CD14-positive monocyte (primary cell): ENCODE results near the gene HLA-DOB. TPM values are rescaled to one million over a fixed set of nuclear protein-coding genes. Genes with fewer than 3 reads are reported as not detected.

Experiments
- DNase-seq, 3 donors: peaks; one replicate each; pipeline ENCODE4 v3.0.0-alpha.2; 2011 to 2022
- H2AFZ ChIP-seq: 2 replicates; pipeline ENCODE4 v1.6.0; 2012; ENCODE audit warnings: mild to moderate bottlenecking, low read depth, low read length, inconsistent platforms; ENCODE audit not compliant: insufficient read depth, poor library complexity, severe bottlenecking
- H3K27ac ChIP-seq, 2 donors: 1 replicate in 1 of 2; 2 replicates in 1 of 2; pipeline ENCODE4 v1.5.1; 2012 to 2013; ENCODE audit warnings: low read length in 2 of 2, control low read depth in 1 of 2, inconsistent platforms in 1 of 2, low read depth in 1 of 2, mild to moderate bottlenecking in 1 of 2
- H3K27me3 ChIP-seq, 2 donors: one replicate each; pipeline versions ENCODE4 v1.6.0 to v1.6.1; 2011 to 2013; ENCODE audit warnings: low read length in 2 of 2; ENCODE audit not compliant: control insufficient read depth in 2 of 2, insufficient read depth in 2 of 2
- H3K36me3 ChIP-seq, 2 donors: replicated peaks in 1 of 2; 1 replicate in 1 of 2; 2 replicates in 1 of 2; pipeline versions ENCODE4 v1.5.1 to v1.6.1; 2012 to 2013; ENCODE audit warnings: low read length in 2 of 2, control low read depth in 1 of 2, inconsistent platforms in 1 of 2, mild to moderate bottlenecking in 1 of 2; ENCODE audit not compliant: insufficient read depth in 2 of 2, control insufficient read depth in 1 of 2
- H3K4me1 ChIP-seq, 2 donors: 1 replicate in 1 of 2; 2 replicates in 1 of 2; pipeline versions ENCODE4 v1.5.1 to v1.6.1; 2012 to 2013; ENCODE audit warnings: low read length in 2 of 2, control low read depth in 1 of 2, inconsistent platforms in 1 of 2, mild to moderate bottlenecking in 1 of 2, moderate library complexity in 1 of 2; ENCODE audit not compliant: insufficient read depth in 2 of 2, control insufficient read depth in 1 of 2
- H3K4me2 ChIP-seq: replicated peaks from 2 replicates; pipeline ENCODE3; 2012; ENCODE audit warnings: low read length, moderate library complexity, mild to moderate bottlenecking; ENCODE audit not compliant: poor library complexity, severe bottlenecking; ENCODE audit errors: extremely low read depth
- H3K4me3 ChIP-seq, 3 experiments: fragments of 200-600 bp in 1 of 3; sonication (generic) in 1 of 3; replicated peaks in 1 of 3; 1 replicate in 2 of 3; 2 replicates in 1 of 3; pipeline ENCODE4 v1.5.1; 2011 to 2013; ENCODE audit warnings: low read length in 3 of 3, mild to moderate bottlenecking in 3 of 3, control low read depth in 2 of 3, low read depth in 2 of 3, inconsistent platforms in 1 of 3, moderate library complexity in 1 of 3
- H3K79me2 ChIP-seq: 2 replicates; pipeline ENCODE4 v1.6.0; 2012; ENCODE audit warnings: mild to moderate bottlenecking, control low read depth, inconsistent platforms, low read length, moderate library complexity; ENCODE audit not compliant: insufficient read depth
- H3K9ac ChIP-seq: 2 replicates; pipeline ENCODE4 v1.6.0; 2017; ENCODE audit warnings: low read length, mild to moderate bottlenecking; ENCODE audit not compliant: insufficient read depth, poor library complexity, severe bottlenecking
- H3K9me3 ChIP-seq, 2 donors: replicated peaks in 1 of 2; 1 replicate in 1 of 2; 2 replicates in 1 of 2; pipeline versions ENCODE4 v1.5.1 to v1.6.1; 2012 to 2013; ENCODE audit warnings: low read length in 2 of 2, control low read depth in 1 of 2; ENCODE audit not compliant: control insufficient read depth in 1 of 2, insufficient read depth in 1 of 2
- H4K20me1 ChIP-seq: 2 replicates; pipeline ENCODE4 v1.6.0; 2012; ENCODE audit warnings: mild to moderate bottlenecking, low read length, control low read depth, moderate library complexity; ENCODE audit not compliant: insufficient read depth
- H3K27ac Mint-ChIP-seq, 7 donors: one replicate each; pipeline ENCODE4 v1.8.0; 2020; ENCODE audit warnings: mild to moderate bottlenecking in 7 of 7, mixed read lengths in 7 of 7, moderate library complexity in 6 of 7, inconsistent platforms in 2 of 7
- H3K27me3 Mint-ChIP-seq, 3 donors: one replicate each; pipeline ENCODE4 v1.8.0; 2021 to 2022; ENCODE audit warnings: low read depth in 3 of 3, mild to moderate bottlenecking in 3 of 3, mixed read lengths in 3 of 3, moderate library complexity in 3 of 3, inconsistent platforms in 1 of 3
- H3K36me3 Mint-ChIP-seq, 2 donors: one replicate each; pipeline ENCODE4 v1.8.0; 2020; ENCODE audit warnings: mixed read lengths in 2 of 2, inconsistent platforms in 1 of 2, mild to moderate bottlenecking in 1 of 2
- H3K4me1 Mint-ChIP-seq: one replicate; pipeline ENCODE4 v1.8.0; 2020; ENCODE audit warnings: mild to moderate bottlenecking, mixed read lengths
- H3K4me3 Mint-ChIP-seq, 2 donors: one replicate each; pipeline ENCODE4 v1.8.0; 2020; ENCODE audit warnings: mild to moderate bottlenecking in 2 of 2, mixed read lengths in 2 of 2, moderate library complexity in 1 of 2
- H3K9me3 Mint-ChIP-seq, 7 donors: one replicate each; pipeline ENCODE4 v1.8.0; 2020 to 2022; ENCODE audit warnings: mixed read lengths in 7 of 7, mild to moderate bottlenecking in 6 of 7, moderate library complexity in 6 of 7, inconsistent platforms in 2 of 7
- WGBS: methylation state at CpG from one replicate; pipeline ENCODE4 v1.1.5; 2013; ENCODE audit warnings: missing lambda C conversion rate; ENCODE audit not compliant: insufficient coverage; 5-methylcytosine and 5-hydroxymethylcytosine counted together
- intact Hi-C, 2 donors: fragments of 100-400 bp; cut with micrococcal nuclease; formaldehyde crosslinking; loops; one replicate each; pipeline versions ENCODE4 v1.15.0 to v1.15.1; 2023
- polyA plus RNA-seq, 3 donors: library from polyadenylated mRNA; depleted of rRNA in 1 of 3; unstranded in 2 of 3; stranded (reverse) in 1 of 3; fragments of 300-500 nt in 2 of 3; fragments of >200 nt in 1 of 3; fragmentation: Illumina TruSeq in 2 of 3; gene quantifications; 1 replicate in 2 of 3; 2 replicates in 1 of 3; pipeline ENCODE4 v1.2.3, GENCODE V29; 2012 to 2021
- TF ChIP-seq, protein P1 (sequence below): fragments of 200-600 bp; IDR thresholded peaks from one replicate; pipeline ENCODE4 v1.8.0; 2022; ENCODE audit warnings: antibody characterized with exemption, mild to moderate bottlenecking

Gene HLA-DOB
- polyA plus RNA-seq, 3 donors, result 0.25 to 6.2 (median 0.64) TPM

DNA sequence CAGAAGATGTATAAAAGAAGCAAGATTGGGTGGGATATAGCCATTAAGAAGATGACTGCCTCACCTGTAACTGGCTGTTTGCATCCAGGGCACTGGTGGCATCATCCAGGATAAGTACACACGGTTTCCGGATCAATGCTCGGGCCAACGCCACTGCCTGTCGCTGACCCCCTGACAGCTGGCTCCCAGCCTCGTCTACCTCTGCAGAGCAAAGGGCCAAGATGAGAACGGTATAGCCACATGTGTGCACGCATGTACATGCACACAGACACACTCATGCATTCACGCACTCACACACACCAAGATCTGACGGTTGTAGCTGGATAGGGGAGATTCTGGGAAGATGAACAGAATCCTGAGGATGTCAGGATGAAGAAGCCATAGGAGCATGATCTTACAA is 30.2 kb upstream of the HLA-DOB start:
- DNase-seq, result no peak
- H3K79me2 ChIP-seq, result peaks cover 99% of the 10 kb centered on the region
- H3K4me3 ChIP-seq, result no peak overlapping the region
- H3K27ac ChIP-seq, result peak overlapping the region in 1 of 2 donors; percentile 7
- H3K36me3 Mint-ChIP-seq, result peaks cover 71 to 82% of the 10 kb centered on the region in 2 donors
- no peak overlapping the region for H3K9ac ChIP-seq
- peak overlapping the region in 3 of 7 donors; percentile 10 to 70 (median 16) for H3K27ac Mint-ChIP-seq
- intact Hi-C loops, result no loop called here
- peaks cover 58 to 75% of the 10 kb centered on the region in 2 donors for H3K4me1 ChIP-seq
- TF ChIP-seq, protein P1, sequence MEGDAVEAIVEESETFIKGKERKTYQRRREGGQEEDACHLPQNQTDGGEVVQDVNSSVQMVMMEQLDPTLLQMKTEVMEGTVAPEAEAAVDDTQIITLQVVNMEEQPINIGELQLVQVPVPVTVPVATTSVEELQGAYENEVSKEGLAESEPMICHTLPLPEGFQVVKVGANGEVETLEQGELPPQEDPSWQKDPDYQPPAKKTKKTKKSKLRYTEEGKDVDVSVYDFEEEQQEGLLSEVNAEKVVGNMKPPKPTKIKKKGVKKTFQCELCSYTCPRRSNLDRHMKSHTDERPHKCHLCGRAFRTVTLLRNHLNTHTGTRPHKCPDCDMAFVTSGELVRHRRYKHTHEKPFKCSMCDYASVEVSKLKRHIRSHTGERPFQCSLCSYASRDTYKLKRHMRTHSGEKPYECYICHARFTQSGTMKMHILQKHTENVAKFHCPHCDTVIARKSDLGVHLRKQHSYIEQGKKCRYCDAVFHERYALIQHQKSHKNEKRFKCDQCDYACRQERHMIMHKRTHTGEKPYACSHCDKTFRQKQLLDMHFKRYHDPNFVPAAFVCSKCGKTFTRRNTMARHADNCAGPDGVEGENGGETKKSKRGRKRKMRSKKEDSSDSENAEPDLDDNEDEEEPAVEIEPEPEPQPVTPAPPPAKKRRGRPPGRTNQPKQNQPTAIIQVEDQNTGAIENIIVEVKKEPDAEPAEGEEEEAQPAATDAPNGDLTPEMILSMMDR, result no peak
- 100% methylated on average over 5 of the region's 10 CpGs for WGBS
- peaks cover 80% of the 10 kb centered on the region for H3K4me1 Mint-ChIP-seq
- peaks cover 0 to 8% (median 0%) of the 10 kb centered on the region in 3 donors for H3K27me3 Mint-ChIP-seq
- peaks cover 0 to 10% (median 3%) of the 10 kb centered on the region in 7 donors for H3K9me3 Mint-ChIP-seq
- H3K27me3 ChIP-seq, result no peaks in the 10 kb centered on the region
- H2AFZ ChIP-seq, result no peak overlapping the region
- H3K9me3 ChIP-seq, result no peaks in the 10 kb centered on the region
- H3K36me3 ChIP-seq, result peaks cover 57 to 70% of the 10 kb centered on the region in 2 donors
- H3K4me2 ChIP-seq, result no peak overlapping the region
- H4K20me1 ChIP-seq, result peaks cover 66% of the 10 kb centered on the region
- no peak overlapping the region for H3K4me3 Mint-ChIP-seq

DNA sequence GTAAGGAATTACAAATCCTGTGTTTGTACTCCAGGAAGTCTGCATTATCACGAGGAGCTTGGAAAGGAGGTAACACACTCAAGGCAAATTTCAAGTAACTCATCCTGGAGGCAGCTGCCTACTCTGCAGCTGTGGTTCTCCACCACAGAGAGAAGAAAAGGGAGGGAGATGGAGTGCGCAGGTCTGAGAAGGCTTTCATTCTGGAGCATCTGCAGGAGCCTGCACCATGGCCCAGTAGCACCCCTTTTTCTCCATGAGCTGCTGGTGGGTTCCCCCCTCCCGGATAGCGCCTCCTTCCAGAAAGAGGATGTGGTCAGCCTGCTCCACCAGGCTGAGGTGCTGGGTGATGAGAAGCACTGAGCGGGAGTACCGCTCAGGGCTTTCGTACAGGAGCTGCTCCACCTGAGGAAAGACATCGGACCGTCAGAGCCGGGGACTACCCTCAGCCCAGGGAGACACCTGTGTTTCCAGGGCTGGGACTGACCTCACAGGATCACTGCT is 28.6 kb upstream of the HLA-DOB start:
- Histone ChIP-seq H3K9me3 (no peaks in the 10 kb centered on the region), H3K27me3 (no peaks in the 10 kb centered on the region), H3K9ac (peak overlapping the region; percentile 95), H3K79me2 (peaks cover 91% of the 10 kb centered on the region), H2AFZ (peak overlapping the region; percentile 87), H3K36me3 (peaks cover 59 to 70% of the 10 kb centered on the region in 2 donors), H4K20me1 (peaks cover 51% of the 10 kb centered on the region), H3K4me2 (peak overlapping the region; percentile 97), H3K4me1 (peaks cover 46 to 75% of the 10 kb centered on the region in 2 donors), H3K27ac (peak overlapping the region; percentile 89 to 94), H3K4me3 (peak overlapping the region; percentile 65 to 87 (median 83))
- Mint-ChIP-seq H3K27ac (peak overlapping the region; percentile 99 to 100 (median 100)), H3K36me3 (peaks cover 73 to 82% of the 10 kb centered on the region in 2 donors), H3K4me1 (peaks cover 80% of the 10 kb centered on the region), H3K4me3 (peak overlapping the region; percentile 98 to 99), H3K9me3 (peaks cover 0 to 9% (median 3%) of the 10 kb centered on the region in 7 donors), H3K27me3 (peaks cover 0 to 6% (median 0%) of the 10 kb centered on the region in 3 donors)
- TF ChIP-seq, protein P1, result no peak
- intact Hi-C loops, result loop anchor here in 1 of 2 donors (1.0 kb wide), 1 partner anchor 8 kb away; the partner anchor contains the start of gene TAP1
- 2% methylated on average over 7 of the region's 10 CpGs for WGBS
- peak; percentile 54 to 76 (median 61) for DNase-seq
